Fibroblast of upper back skin (primary cell): ENCODE results near the gene PCDHGA4.
A peak's percentile ranks its signal among the peaks of the same experiment; 100 is the strongest.
"Not testable (repeated sequence)": the region's sequence is repeated elsewhere in the genome, so short reads cannot be mapped to it uniquely, and the experiment has no call there.

Source experiments
- DNase-seq: peaks from one replicate; pipeline ENCODE4 v3.0.0-alpha.2; 2013

PCDHGA4 gene

GRCh38 chr5:141384471-141385267, 29.8 kb downstream of the PCDHGA4 start:
- DNase-seq: no peak

GRCh38 chr5:141387557-141388311, 32.9 kb downstream of the PCDHGA4 start, which contains the start of gene PCDHGB4:
Gene PCDHGB4, plus strand, starts transcription at chr5:141387698. Its CDS starts 187 bp downstream, at chr5:141387885.
- peak; percentile 49 for DNase-seq

GRCh38 chr5:141388661-141389060, 33.8 kb downstream of the PCDHGA4 start:
- DNase-seq: no peak

GRCh38 chr5:141389153-141390042, 34.6 kb downstream of the PCDHGA4 start:
- DNase-seq: no peak

- DNase-seq: peak; percentile 26
Measured at GRCh38 chr5:141392429-141393198, 37.8 kb downstream of the PCDHGA4 start, which contains the start of gene PCDHGA8. Gene PCDHGA8, plus strand, starts transcription at chr5:141392633. Its CDS starts 181 bp downstream, at chr5:141392814.

GRCh38 chr5:141393267-141393666, 38.4 kb downstream of the PCDHGA4 start:
- no peak for DNase-seq

- DNase-seq: not testable (repeated sequence)
Measured at GRCh38 chr5:141394401-141395187, 39.8 kb downstream of the PCDHGA4 start.

GRCh38 chr5:141397756-141398551, 43.1 kb downstream of the PCDHGA4 start, which contains the start of gene PCDHGB5:
Gene PCDHGB5, plus strand, starts transcription at chr5:141397947. Its CDS starts 181 bp downstream, at chr5:141398128.
- peak; percentile 61 for DNase-seq

GRCh38 chr5:141398608-141399007, 43.8 kb downstream of the PCDHGA4 start:
- DNase-seq: no peak

GRCh38 chr5:141399555-141400258, 44.9 kb downstream of the PCDHGA4 start:
- DNase-seq: no peak

- DNase-seq: peak; percentile 30
Measured at GRCh38 chr5:141402553-141403243, 47.9 kb downstream of the PCDHGA4 start, which contains the start of gene PCDHGA9. Gene PCDHGA9, plus strand, starts transcription at chr5:141402778. Its CDS starts 175 bp downstream, at chr5:141402953.

- DNase-seq: no peak
Measured at GRCh38 chr5:141403387-141403786, 48.6 kb downstream of the PCDHGA4 start.
